ENCODE results near the gene NELFA. TPM values are rescaled to one million over a fixed set of nuclear protein-coding genes. Genes with fewer than 3 reads are reported as not detected.

The NELFA gene
- total RNA-seq, 4 donors from 2014 or later: 2.4 to 38.8 (median 18.8) TPM

DNA sequence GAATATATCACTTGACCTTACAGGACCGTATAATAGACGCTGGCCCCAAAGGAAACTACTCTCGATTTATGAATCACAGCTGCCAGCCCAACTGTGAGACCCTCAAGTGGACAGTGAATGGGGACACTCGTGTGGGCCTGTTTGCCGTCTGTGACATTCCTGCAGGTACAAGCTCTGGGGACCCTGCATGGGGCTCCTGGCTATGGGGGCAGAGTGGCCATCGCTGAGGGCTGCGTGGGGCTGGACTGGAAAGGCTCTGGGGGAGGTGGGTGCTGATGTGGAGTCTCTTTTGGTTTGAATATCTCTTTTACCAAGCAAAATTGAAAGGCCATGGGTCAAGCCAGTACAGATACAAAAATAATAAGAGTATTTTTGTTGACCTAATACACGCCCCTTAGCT is 33.9 kb downstream of the NELFA start:
- no peaks in the 10 kb centered on the region for H3K27me3 ChIP-seq
- H3K36me3 ChIP-seq: no peaks in the 10 kb centered on the region
- TF ChIP-seq, protein P1, sequence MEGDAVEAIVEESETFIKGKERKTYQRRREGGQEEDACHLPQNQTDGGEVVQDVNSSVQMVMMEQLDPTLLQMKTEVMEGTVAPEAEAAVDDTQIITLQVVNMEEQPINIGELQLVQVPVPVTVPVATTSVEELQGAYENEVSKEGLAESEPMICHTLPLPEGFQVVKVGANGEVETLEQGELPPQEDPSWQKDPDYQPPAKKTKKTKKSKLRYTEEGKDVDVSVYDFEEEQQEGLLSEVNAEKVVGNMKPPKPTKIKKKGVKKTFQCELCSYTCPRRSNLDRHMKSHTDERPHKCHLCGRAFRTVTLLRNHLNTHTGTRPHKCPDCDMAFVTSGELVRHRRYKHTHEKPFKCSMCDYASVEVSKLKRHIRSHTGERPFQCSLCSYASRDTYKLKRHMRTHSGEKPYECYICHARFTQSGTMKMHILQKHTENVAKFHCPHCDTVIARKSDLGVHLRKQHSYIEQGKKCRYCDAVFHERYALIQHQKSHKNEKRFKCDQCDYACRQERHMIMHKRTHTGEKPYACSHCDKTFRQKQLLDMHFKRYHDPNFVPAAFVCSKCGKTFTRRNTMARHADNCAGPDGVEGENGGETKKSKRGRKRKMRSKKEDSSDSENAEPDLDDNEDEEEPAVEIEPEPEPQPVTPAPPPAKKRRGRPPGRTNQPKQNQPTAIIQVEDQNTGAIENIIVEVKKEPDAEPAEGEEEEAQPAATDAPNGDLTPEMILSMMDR (IDR thresholded peaks at IDR 0.05): no peak
- TF ChIP-seq POLR2A (IDR thresholded peaks at IDR 0.05): no peak
- no peaks in the 10 kb centered on the region for H3K4me1 ChIP-seq
- no peak overlapping the region for H3K27ac ChIP-seq
- no peaks in the 10 kb centered on the region for H3K9me3 ChIP-seq
- intact Hi-C loops (cut with DNase I; ENCODE audit: low total_unique reads): no loop called here
- no peak for DNase-seq
- no peak overlapping the region for H3K4me3 ChIP-seq

DNA sequence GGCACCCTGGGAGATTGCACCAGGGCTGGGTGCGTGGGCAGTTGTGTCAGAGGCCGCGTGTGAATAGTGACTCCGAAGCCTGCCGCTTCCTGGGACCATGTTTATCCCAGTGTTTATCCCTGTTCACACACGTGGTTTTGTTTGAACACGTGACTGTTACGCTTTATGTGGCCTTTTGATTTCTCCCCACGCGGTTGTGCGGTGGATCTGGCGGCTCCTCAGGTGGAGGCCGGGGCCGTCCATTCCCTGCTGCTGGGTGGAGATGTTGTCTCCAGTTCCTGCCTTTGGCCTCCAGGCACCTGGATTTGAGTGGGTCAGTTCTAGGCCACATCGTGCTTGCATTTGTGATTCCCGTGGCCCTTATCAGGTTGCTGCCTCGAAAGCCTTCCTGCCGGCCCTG is 35.1 kb downstream of the NELFA start:
- Histone ChIP-seq H3K4me1 (no peaks in the 10 kb centered on the region), H3K4me3 (no peak overlapping the region), H3K36me3 (no peaks in the 10 kb centered on the region), H3K27me3 (no peaks in the 10 kb centered on the region), H3K9me3 (no peaks in the 10 kb centered on the region), H3K27ac (no peak overlapping the region)
- intact Hi-C loops (cut with DNase I; ENCODE audit: low total_unique reads): no loop called here
- no peak for DNase-seq
- TF ChIP-seq POLR2A (IDR thresholded peaks at IDR 0.05): no peak
- TF ChIP-seq, protein P1 (IDR thresholded peaks at IDR 0.05): no peak

DNA sequence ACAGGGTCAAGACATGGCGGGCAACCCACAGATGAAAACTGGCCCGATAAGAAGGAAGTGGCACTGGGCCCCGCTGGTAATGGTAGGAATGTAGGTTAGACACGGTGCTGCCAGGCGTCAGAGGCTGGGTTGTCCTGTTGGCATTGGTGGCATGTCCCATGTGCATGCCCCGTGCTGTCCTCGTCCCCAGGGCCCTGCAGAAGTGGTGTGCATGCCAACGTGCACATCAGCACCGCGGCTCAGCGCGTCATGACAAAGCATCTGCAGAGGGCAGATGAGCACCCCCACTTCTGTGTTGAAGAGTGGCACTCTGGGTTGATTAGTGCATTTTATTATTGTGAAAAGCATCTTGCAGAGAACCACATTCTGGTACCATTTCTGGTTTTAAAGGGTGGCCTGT is 35.6 kb downstream of the NELFA start:
- intact Hi-C loops (cut with DNase I; ENCODE audit: low total_unique reads): no loop called here

DNA sequence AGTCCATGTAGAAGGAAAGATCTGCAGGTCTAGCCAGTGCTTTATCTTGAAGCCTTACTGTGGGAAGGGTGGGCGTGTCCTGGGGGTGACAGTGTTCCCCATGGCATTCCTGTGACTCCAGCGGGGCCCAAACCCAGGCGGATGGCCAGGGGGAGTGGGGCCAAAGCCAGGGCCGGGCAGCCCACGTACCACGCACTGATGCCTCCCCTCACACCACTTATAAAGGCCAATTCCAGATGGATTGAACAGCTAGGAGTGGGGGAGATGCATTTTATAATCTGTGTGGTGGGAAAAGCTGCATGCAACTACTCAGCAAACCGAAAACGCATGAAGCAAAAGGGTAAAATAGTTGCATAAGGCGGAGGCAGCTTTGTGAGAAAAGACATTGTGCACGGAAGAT is 36.4 kb downstream of the NELFA start:
- Histone ChIP-seq H3K4me1 (no peaks in the 10 kb centered on the region), H3K9me3 (no peaks in the 10 kb centered on the region), H3K36me3 (no peaks in the 10 kb centered on the region), H3K27me3 (no peaks in the 10 kb centered on the region), H3K4me3 (no peak overlapping the region), H3K27ac (no peak overlapping the region)
- intact Hi-C loops (cut with DNase I; ENCODE audit: low total_unique reads): no loop called here
- TF ChIP-seq, protein P1 (IDR thresholded peaks at IDR 0.05): no peak
- no peak for TF ChIP-seq POLR2A (IDR thresholded peaks at IDR 0.05)
- DNase-seq: no peak

More for the DNA sequence above, 35.6 kb downstream of the NELFA start:
- no peak overlapping the region for H3K27ac ChIP-seq
- H3K4me3 ChIP-seq: no peak overlapping the region
- H3K9me3 ChIP-seq: no peaks in the 10 kb centered on the region
- DNase-seq: no peak
- H3K4me1 ChIP-seq: no peaks in the 10 kb centered on the region
- no peaks in the 10 kb centered on the region for H3K36me3 ChIP-seq
- TF ChIP-seq POLR2A (IDR thresholded peaks at IDR 0.05): no peak
- TF ChIP-seq, protein P1 (IDR thresholded peaks at IDR 0.05): no peak
- H3K27me3 ChIP-seq: no peaks in the 10 kb centered on the region

DNA sequence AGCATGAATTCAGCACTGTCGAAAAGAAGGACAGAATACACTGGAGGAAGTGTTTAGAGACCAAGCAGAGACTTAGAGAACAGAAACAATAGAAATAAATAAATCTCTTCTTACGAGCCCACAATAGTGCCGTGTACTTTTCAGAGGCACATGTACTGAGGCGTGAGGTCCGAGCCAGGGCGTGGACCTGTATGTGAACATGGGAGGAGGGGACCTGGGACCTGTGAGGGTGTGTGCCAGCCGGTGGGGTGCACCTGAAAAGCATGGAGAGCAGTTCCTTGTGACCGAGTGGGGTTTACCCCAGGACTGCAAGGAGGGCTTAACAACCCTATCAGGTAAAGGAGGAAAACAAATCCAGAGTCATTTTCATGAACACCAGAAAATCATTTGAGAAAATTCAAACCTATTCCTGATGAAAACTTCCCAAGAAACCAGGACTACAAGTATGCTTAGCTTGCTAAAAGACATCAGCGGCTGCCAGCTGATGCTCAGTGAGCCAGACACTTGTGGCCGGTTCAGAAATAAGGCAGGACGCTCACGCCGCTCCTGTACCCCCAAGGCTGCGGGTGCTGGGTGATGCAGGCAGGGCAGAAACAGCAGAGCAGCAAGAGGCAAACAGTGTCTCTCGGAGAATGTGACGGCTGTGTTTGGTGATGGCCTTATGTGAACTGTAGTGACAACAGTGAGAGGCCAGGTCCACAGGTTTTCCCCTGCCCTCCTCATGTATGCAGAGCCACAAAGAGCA is 37.1 kb downstream of the NELFA start:
- H3K4me1 ChIP-seq: no peaks in the 10 kb centered on the region
- H3K27me3 ChIP-seq: no peaks in the 10 kb centered on the region
- intact Hi-C loops (cut with DNase I; ENCODE audit: low total_unique reads): no loop called here
- no peak for DNase-seq
- H3K36me3 ChIP-seq: no peaks in the 10 kb centered on the region
- no peak overlapping the region for H3K27ac ChIP-seq
- no peaks in the 10 kb centered on the region for H3K9me3 ChIP-seq
- H3K4me3 ChIP-seq: no peak overlapping the region
- no peak for TF ChIP-seq POLR2A (IDR thresholded peaks at IDR 0.05)
- TF ChIP-seq, protein P1 (IDR thresholded peaks at IDR 0.05): no peak
